IMR-90 (cell line): ENCODE measurements around the gene RPS10. TPM values are rescaled to one million over a fixed set of nuclear protein-coding genes. Genes with fewer than 3 reads are reported as not detected.

ENCODE experiments used
- ATAC-seq: fragments of 200-7000 bp; cut with Tn5 transposase; 2 replicates; pipeline ENCODE4 v1.9.1; 2020; ENCODE audit warnings: low read depth, mild to moderate bottlenecking, moderate library complexity
- BruUV-seq: library from RNA; stranded (reverse); fragments of 400-500 nt; replicated peaks from 2 replicates; lab custom pipeline; 2021; lab: Mats Ljungman, UMichigan
- CTCF ChIA-PET: fragments of 300-600 bp; formaldehyde crosslinking; extraction: SDS; loops from one replicate; lab custom pipeline; 2021; ENCODE audit warnings: antibody characterized with exemption; lab: Yijun Ruan, JAX
- POLR2A ChIA-PET: fragments of 300-600 bp; sonication (Branson Sonifier 250); formaldehyde crosslinking; loops from one replicate; lab custom pipeline; 2022; ENCODE audit warnings: antibody characterized with exemption; ENCODE audit not compliant: unreplicated experiment; lab: Charles Lee
- DNase-seq: peaks from one replicate; pipeline ENCODE4 v3.0.0; 2013
- H2AFZ ChIP-seq: replicated peaks from 2 replicates; pipeline ENCODE3; 2013; ENCODE audit warnings: low read length, mild to moderate bottlenecking; ENCODE audit not compliant: poor library complexity
- H2AK5ac ChIP-seq: 2 replicates; pipeline ENCODE4 v1.6.1; 2013; ENCODE audit warnings: low read depth, low read length, inconsistent platforms
- H2AK9ac ChIP-seq: replicated peaks from 2 replicates; pipeline ENCODE3; 2013; ENCODE audit warnings: mild to moderate bottlenecking, low read depth, low read length, moderate library complexity; ENCODE audit not compliant: poor library complexity
- H2BK120ac ChIP-seq: 2 replicates; pipeline ENCODE4 v1.6.1; 2013; ENCODE audit warnings: low read depth, low read length, inconsistent platforms
- H2BK15ac ChIP-seq: 3 replicates; pipeline ENCODE4 v1.6.1; 2013; ENCODE audit warnings: low read depth, low read length, inconsistent platforms
- H2BK20ac ChIP-seq: 2 replicates; pipeline ENCODE4 v1.6.1; 2013; ENCODE audit warnings: low read depth, mild to moderate bottlenecking, inconsistent platforms, low read length, moderate library complexity
- H2BK5ac ChIP-seq: 2 replicates; pipeline ENCODE4 v1.6.1; 2013; ENCODE audit warnings: mild to moderate bottlenecking, low read depth, low read length, inconsistent platforms; ENCODE audit not compliant: poor library complexity, severe bottlenecking
- H3K14ac ChIP-seq: replicated peaks from 2 replicates; pipeline ENCODE4 v1.6.1; 2013; ENCODE audit warnings: low read depth, low read length, inconsistent platforms
- H3K18ac ChIP-seq: 2 replicates; pipeline ENCODE4 v1.6.1; 2013; ENCODE audit warnings: low read depth, low read length, control low read depth
- H3K23ac ChIP-seq: 2 replicates; pipeline ENCODE4 v1.6.1; 2013; ENCODE audit warnings: low read depth, low read length, inconsistent platforms
- H3K27ac ChIP-seq: 2 replicates; pipeline ENCODE4 v1.5.1; 2013; ENCODE audit warnings: mild to moderate bottlenecking, control low read depth, low read length; ENCODE audit not compliant: insufficient read depth
- H3K27me3 ChIP-seq: 2 replicates; pipeline ENCODE4 v1.6.1; 2013; ENCODE audit warnings: low read length; ENCODE audit not compliant: control insufficient read depth, insufficient read depth
- H3K36me3 ChIP-seq: 2 replicates; pipeline ENCODE4 v1.6.1; 2013; ENCODE audit warnings: low read length, mixed read lengths; ENCODE audit not compliant: control insufficient read depth, insufficient read depth
- H3K4ac ChIP-seq: 2 replicates; pipeline ENCODE4 v1.6.1; 2013; ENCODE audit warnings: low read depth, low read length, inconsistent platforms
- H3K4me1 ChIP-seq: 2 replicates; pipeline ENCODE4 v1.6.1; 2013; ENCODE audit warnings: low read length, mixed read lengths; ENCODE audit not compliant: control insufficient read depth, insufficient read depth
- H3K4me2 ChIP-seq: 2 replicates; pipeline ENCODE4 v1.6.1; 2013; ENCODE audit warnings: low read depth, mild to moderate bottlenecking, control low read depth, low read length, moderate library complexity
- H3K4me3 ChIP-seq: 2 replicates; pipeline ENCODE4 v1.5.1; 2013; ENCODE audit warnings: low read depth, mild to moderate bottlenecking, control low read depth, low read length, moderate library complexity; ENCODE audit not compliant: insufficient read depth
- H3K56ac ChIP-seq: 2 replicates; pipeline ENCODE4 v1.6.1; 2013; ENCODE audit warnings: low read length, inconsistent platforms; ENCODE audit not compliant: insufficient read depth; ENCODE audit errors: extremely low read depth
- H3K79me1 ChIP-seq, 2 experiments: 2 replicates each; pipeline ENCODE4 v1.6.1; 2013; ENCODE audit warnings: low read length in 2 of 2, inconsistent platforms in 1 of 2, low read depth in 1 of 2
- H3K9ac ChIP-seq: 2 replicates; pipeline ENCODE4 v1.6.1; 2013; ENCODE audit warnings: low read depth, low read length, control low read depth
- H3K9me1 ChIP-seq: 2 replicates; pipeline ENCODE4 v1.6.1; 2013; ENCODE audit warnings: low read length, inconsistent platforms; ENCODE audit not compliant: insufficient read depth
- H3K9me3 ChIP-seq: 2 replicates; pipeline ENCODE4 v1.6.1; 2013; ENCODE audit warnings: low read length; ENCODE audit not compliant: control insufficient read depth, insufficient read depth
- H4K20me1 ChIP-seq: 2 replicates; pipeline ENCODE4 v1.6.1; 2013; ENCODE audit warnings: low read length, inconsistent platforms; ENCODE audit not compliant: insufficient read depth
- H4K5ac ChIP-seq: 2 replicates; pipeline ENCODE4 v1.6.1; 2013; ENCODE audit warnings: mild to moderate bottlenecking, low read depth, low read length, control low read depth
- H4K8ac ChIP-seq, 2 experiments: 2 replicates each; pipeline ENCODE4 v1.6.1; 2013; ENCODE audit warnings: low read depth in 2 of 2, low read length in 2 of 2, control low read depth in 1 of 2, inconsistent platforms in 1 of 2
- H4K91ac ChIP-seq: 2 replicates; pipeline ENCODE4 v1.6.1; 2013; ENCODE audit warnings: low read depth, low read length, inconsistent platforms; ENCODE audit not compliant: insufficient read depth
- BHLHE40 ChIP-seq: fragments of 150-350 bp; IDR thresholded peaks from 2 replicates; pipeline ENCODE4 v1.6.1; 2016; ENCODE audit warnings: mild to moderate bottlenecking, low read depth, low read length
- CTCF ChIP-seq: conservative IDR thresholded peaks from 2 replicates; pipeline ENCODE4 v1.5.1; 2012; ENCODE audit warnings: mild to moderate bottlenecking, low read depth, low read length, improper control_type of control experiment
- FOS ChIP-seq: fragments of 150-350 bp; IDR thresholded peaks from 2 replicates; pipeline ENCODE4 v1.6.1; 2016; ENCODE audit warnings: low read depth, low read length
- MAFK ChIP-seq: IDR thresholded peaks from 2 replicates; pipeline ENCODE4 v1.6.1; 2012; ENCODE audit warnings: low read depth, low read length, improper control_type of control experiment
- MAZ ChIP-seq: IDR thresholded peaks from 2 replicates; pipeline ENCODE4 v1.6.1; 2012; ENCODE audit warnings: low read depth, mild to moderate bottlenecking, low read length, improper control_type of control experiment, moderate library complexity, borderline replicate concordance
- MXI1 ChIP-seq: IDR thresholded peaks from 2 replicates; pipeline ENCODE4 v1.6.1; 2012; ENCODE audit warnings: low read depth, mild to moderate bottlenecking, low read length, moderate library complexity, borderline replicate concordance
- NFE2L2 ChIP-seq: fragments of 150-350 bp; IDR thresholded peaks from 2 replicates; pipeline ENCODE4 v1.6.1; 2016; ENCODE audit warnings: low read depth, mild to moderate bottlenecking, low read length
- RAD21 ChIP-seq: IDR thresholded peaks from 2 replicates; pipeline ENCODE4 v1.6.1; 2012; ENCODE audit warnings: low read length, improper control_type of control experiment
- RCOR1 ChIP-seq: IDR thresholded peaks from 2 replicates; pipeline ENCODE4 v1.6.1; 2012; ENCODE audit warnings: mild to moderate bottlenecking, low read length, improper control_type of control experiment; ENCODE audit not compliant: insufficient replicate concordance
- USF2 ChIP-seq: fragments of 150-350 bp; IDR thresholded peaks from 2 replicates; pipeline ENCODE4 v1.6.1; 2017; ENCODE audit warnings: mild to moderate bottlenecking, antibody characterized with exemption, low read length, low read depth
- WGBS, 2 experiments: methylation state at CpG; one replicate each; pipeline versions ENCODE4 v1.1.5 to v1.1.7; 2013; ENCODE audit warnings: missing lambda C conversion rate in 2 of 2; ENCODE audit not compliant: insufficient read length in 1 of 2; ENCODE audit errors: extremely low coverage in 2 of 2; 5-methylcytosine and 5-hydroxymethylcytosine counted together
- dilution Hi-C: fragments of 300-500 bp; cut with HindIII; formaldehyde crosslinking; loops from one replicate; pipeline ENCODE4 v1.14.3; 2018; ENCODE audit warnings: low sequenced_read_pairs; ENCODE audit not compliant: unreplicated experiment
- in situ Hi-C: fragments of 300-500 bp; cut with MboI; formaldehyde crosslinking; loops from 3 replicates; pipeline ENCODE4 v1.14.3; 2019; ENCODE audit warnings: low sequenced_read_pairs, inconsistent platforms, mixed read lengths
- intact Hi-C: fragments of 100-400 bp; cut with micrococcal nuclease; formaldehyde crosslinking; loops from 2 replicates; pipeline ENCODE4 v1.10.0; 2022
- polyA plus RNA-seq, 3 experiments: library from polyadenylated mRNA; depleted of rRNA; stranded (reverse); fragments of >200 nt; gene quantifications; 2 replicates each; pipeline ENCODE4 v1.2.3, GENCODE V29; 2012; ENCODE audit warnings: low replicate concordance in 1 of 3
- total RNA-seq: library from RNA; depleted of rRNA; stranded (reverse); fragments of >200 nt; gene quantifications from 2 replicates; pipeline ENCODE4 v1.2.3, GENCODE V29; 2012

Gene RPS10
- total and polyA plus RNA-seq, 2 of the 4 experiments (the other 2 are of a cell fraction) = 5,462 to 5,584 TPM

GRCh38 chr6:34441526-34441925, 15.7 kb upstream of the RPS10 start:
- no peak overlapping the region for H3K23ac ChIP-seq
- no peak overlapping the region for H2BK15ac ChIP-seq
- no peak overlapping the region for H4K91ac ChIP-seq
- in situ Hi-C loops = no loop called here
- no TSS peak for BruUV-seq
- dilution Hi-C loops = no loop called here
- H3K4ac ChIP-seq = no peak overlapping the region
- no peaks in the 10 kb centered on the region for H3K79me1 ChIP-seq
- no peak overlapping the region for H2BK5ac ChIP-seq
- no peak for TF ChIP-seq RCOR1
- no peak for TF ChIP-seq MAZ
- TF ChIP-seq FOS = no peak
- TF ChIP-seq MXI1 = no peak
- TF ChIP-seq BHLHE40 = no peak
- TF ChIP-seq CTCF = no peak
- no peak for TF ChIP-seq NFE2L2
- no peak for TF ChIP-seq USF2
- TF ChIP-seq MAFK = no peak
- no peak for TF ChIP-seq RAD21
- no peak overlapping the region for H2BK20ac ChIP-seq
- H2AFZ ChIP-seq = no peak overlapping the region
- no CpG with 5 or more reads among the region's 5 CpGs for WGBS, 2 experiments
- peaks cover 4% of the 10 kb centered on the region for H3K27me3 ChIP-seq
- no peak overlapping the region for H3K18ac ChIP-seq
- H3K56ac ChIP-seq = no peak overlapping the region
- no peaks in the 10 kb centered on the region; the same call in 1 of the 2 replicates for H3K9me3 ChIP-seq
- intact Hi-C loops = no loop called here
- H2AK5ac ChIP-seq = no peak overlapping the region
- no peaks in the 10 kb centered on the region for H3K4me1 ChIP-seq
- CTCF ChIA-PET = interaction anchor here (0.6 kb wide), 1 partner anchor 17 kb away, joined by 8 read pairs; no protein-coding TSS in a partner anchor
- no peak overlapping the region for H2BK120ac ChIP-seq
- no peak overlapping the region for H3K4me2 ChIP-seq
- H3K9me1 ChIP-seq = no peaks in the 10 kb centered on the region
- no peak for DNase-seq
- no peaks in the 10 kb centered on the region for H3K36me3 ChIP-seq
- H2AK9ac ChIP-seq = no peak overlapping the region
- no peak overlapping the region for H4K5ac ChIP-seq
- H3K14ac ChIP-seq = no peak overlapping the region
- no peak overlapping the region for H4K8ac ChIP-seq
- ATAC-seq = no peak
- no peak overlapping the region for H3K27ac ChIP-seq
- H3K9ac ChIP-seq = no peak overlapping the region
- H3K4me3 ChIP-seq = no peak overlapping the region
- POLR2A ChIA-PET = no interaction called here
- H4K20me1 ChIP-seq = no peaks in the 10 kb centered on the region
